ENCODE measurements around the gene ACTL7A. TPM values are rescaled to one million over a fixed set of nuclear protein-coding genes. Genes with fewer than 3 reads are reported as not detected.

ACTL7A gene
- total RNA-seq, 6 experiments from 2014 or later = not detected

GRCh38 chr9:108865037-108865436 is 3.0 kb downstream of the ACTL7A start:
- WGBS (ENCODE audit: insufficient coverage, low coverage, low lambda C conversion rate, missing lambda C conversion rate) = 30% methylated on average over 3 of the region's 4 CpGs
- ATAC-seq (peak in 1 of 4 donors; percentile 5), DNase-seq (no peak)
- Histone ChIP-seq H3K4me1 (peaks cover 0 to 16% (median 7%) of the 10 kb centered on the region in 4 donors), H3K36me3 (no peaks in the 10 kb centered on the region), H3K4me3 (no peak overlapping the region), H3K27me3 (no peaks in the 10 kb centered on the region), H3K27ac (no peak overlapping the region), H3K9me3 (no peaks in the 10 kb centered on the region)
- TF ChIP-seq, protein P1, sequence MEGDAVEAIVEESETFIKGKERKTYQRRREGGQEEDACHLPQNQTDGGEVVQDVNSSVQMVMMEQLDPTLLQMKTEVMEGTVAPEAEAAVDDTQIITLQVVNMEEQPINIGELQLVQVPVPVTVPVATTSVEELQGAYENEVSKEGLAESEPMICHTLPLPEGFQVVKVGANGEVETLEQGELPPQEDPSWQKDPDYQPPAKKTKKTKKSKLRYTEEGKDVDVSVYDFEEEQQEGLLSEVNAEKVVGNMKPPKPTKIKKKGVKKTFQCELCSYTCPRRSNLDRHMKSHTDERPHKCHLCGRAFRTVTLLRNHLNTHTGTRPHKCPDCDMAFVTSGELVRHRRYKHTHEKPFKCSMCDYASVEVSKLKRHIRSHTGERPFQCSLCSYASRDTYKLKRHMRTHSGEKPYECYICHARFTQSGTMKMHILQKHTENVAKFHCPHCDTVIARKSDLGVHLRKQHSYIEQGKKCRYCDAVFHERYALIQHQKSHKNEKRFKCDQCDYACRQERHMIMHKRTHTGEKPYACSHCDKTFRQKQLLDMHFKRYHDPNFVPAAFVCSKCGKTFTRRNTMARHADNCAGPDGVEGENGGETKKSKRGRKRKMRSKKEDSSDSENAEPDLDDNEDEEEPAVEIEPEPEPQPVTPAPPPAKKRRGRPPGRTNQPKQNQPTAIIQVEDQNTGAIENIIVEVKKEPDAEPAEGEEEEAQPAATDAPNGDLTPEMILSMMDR (IDR thresholded peaks at IDR 0.05) = no peak
- TF ChIP-seq POLR2A (IDR thresholded peaks at IDR 0.05) = no peak
- intact Hi-C loops (cut with DNase I) = no loop called here

DNA sequence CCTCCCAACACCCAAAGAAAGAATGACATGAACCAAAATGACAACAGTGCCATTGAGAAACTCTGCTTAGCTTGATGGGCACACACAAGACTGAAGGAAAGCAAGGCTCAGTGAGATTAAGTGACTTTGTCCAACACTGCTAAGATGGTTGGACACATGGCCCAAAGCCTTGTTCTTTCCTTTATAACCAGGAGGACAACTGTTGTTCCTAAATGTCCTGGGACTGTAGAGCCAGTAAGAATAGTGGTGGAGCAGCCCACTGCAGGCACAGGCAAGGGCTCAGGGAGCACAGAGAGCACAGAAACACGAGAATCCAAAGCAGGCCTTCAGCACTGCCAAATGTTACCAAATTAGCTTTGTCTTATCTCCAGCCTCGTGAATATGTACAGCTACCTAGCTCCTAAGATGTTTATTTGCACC is 3.9 kb downstream of the ACTL7A start:
- Histone ChIP-seq H3K27me3 (no peaks in the 10 kb centered on the region), H3K27ac (no peak overlapping the region), H3K4me3 (no peak overlapping the region), H3K9me3 (no peaks in the 10 kb centered on the region), H3K36me3 (no peaks in the 10 kb centered on the region), H3K4me1 (peaks cover 0 to 21% (median 8%) of the 10 kb centered on the region in 4 donors)
- intact Hi-C loops (cut with DNase I) = no loop called here
- ATAC-seq (no peak), DNase-seq (no peak)
- TF ChIP-seq, protein P1 (IDR thresholded peaks at IDR 0.05) = no peak
- TF ChIP-seq POLR2A (IDR thresholded peaks at IDR 0.05) = no peak
- WGBS (ENCODE audit: insufficient coverage, low coverage, low lambda C conversion rate, missing lambda C conversion rate) = 59% methylated on average over 2 of the region's 2 CpGs

DNA sequence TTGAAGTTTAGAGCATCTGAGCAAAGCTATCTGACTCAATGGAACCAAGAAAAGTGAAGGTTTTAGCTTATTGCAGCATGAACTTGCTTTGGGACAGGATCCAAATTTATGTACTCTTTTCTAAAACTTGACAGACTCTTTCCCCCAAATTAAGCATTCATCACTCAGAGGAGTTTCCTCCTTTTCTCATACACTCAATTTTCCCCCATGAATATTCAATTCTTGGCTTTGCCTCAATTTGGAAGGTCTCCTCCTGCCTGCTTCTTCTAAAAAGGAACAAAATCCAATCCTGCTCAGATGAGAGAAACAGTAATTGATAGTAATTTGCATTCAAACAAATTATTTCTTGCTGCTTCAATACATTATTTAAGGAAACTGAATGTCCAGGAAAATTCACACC is 5.0 kb downstream of the ACTL7A start:
- TF ChIP-seq POLR2A (IDR thresholded peaks at IDR 0.05) = no peak
- TF ChIP-seq, protein P1 (IDR thresholded peaks at IDR 0.05) = no peak
- H3K27ac ChIP-seq = no peak overlapping the region
- no peak for ATAC-seq
- H3K36me3 ChIP-seq = no peaks in the 10 kb centered on the region
- DNase-seq = no peak
- intact Hi-C loops (cut with DNase I) = no loop called here
- no peaks in the 10 kb centered on the region for H3K27me3 ChIP-seq
- no peaks in the 10 kb centered on the region for H3K9me3 ChIP-seq
- peaks cover 0 to 21% (median 8%) of the 10 kb centered on the region in 4 donors for H3K4me1 ChIP-seq
- no peak overlapping the region for H3K4me3 ChIP-seq

- H3K27ac ChIP-seq = no peak overlapping the region
- no peaks in the 10 kb centered on the region for H3K36me3 ChIP-seq
- no peaks in the 10 kb centered on the region for H3K9me3 ChIP-seq
- no peak overlapping the region for H3K4me3 ChIP-seq
- H3K27me3 ChIP-seq = no peaks in the 10 kb centered on the region
- peaks cover 0 to 21% (median 8%) of the 10 kb centered on the region in 4 donors for H3K4me1 ChIP-seq
- ATAC-seq (no peak), DNase-seq (no peak)
- no peak for TF ChIP-seq POLR2A (IDR thresholded peaks at IDR 0.05)
- TF ChIP-seq, protein P1 (IDR thresholded peaks at IDR 0.05) = no peak
- intact Hi-C loops (cut with DNase I) = no loop called here
- 93% methylated on average over 4 of the region's 4 CpGs for WGBS (ENCODE audit: insufficient coverage, low coverage, low lambda C conversion rate, missing lambda C conversion rate)
Observed at GRCh38 chr9:108867829-108868228, 5.8 kb downstream of the ACTL7A start.
